ENCODE data around the gene RNF14.

DNA sequence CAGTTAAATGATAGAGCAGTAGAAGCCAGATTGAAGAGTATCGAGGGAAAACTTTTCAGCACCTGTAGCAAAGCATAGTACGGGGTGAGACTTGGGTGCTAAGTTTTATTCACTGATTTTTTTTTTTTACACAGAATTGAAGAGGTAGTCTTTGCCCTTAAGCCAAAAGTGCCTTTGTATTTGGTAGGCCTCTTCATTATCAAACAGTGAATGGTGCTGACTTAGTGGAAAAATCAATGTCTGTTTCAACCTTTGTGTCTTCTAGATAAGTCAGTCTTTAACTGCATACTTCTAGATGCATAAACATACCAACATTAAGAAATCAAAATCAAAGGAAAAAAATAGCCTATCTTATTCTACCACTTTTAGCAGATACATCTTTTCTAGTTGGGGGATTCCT lies 13.7 kb downstream of the RNF14 start:
- no peak for TF ChIP-seq OSR1 (CRISPR knock-in tag; IDR thresholded peaks at IDR 0.05)
- TF ChIP-seq ZC3H10 (CRISPR knock-in tag; IDR thresholded peaks at IDR 0.05): no peak
- TF ChIP-seq BACH2 (CRISPR knock-in tag; IDR thresholded peaks at IDR 0.05; ENCODE audit: borderline replicate concordance): no peak
- TF ChIP-seq, protein P1, sequence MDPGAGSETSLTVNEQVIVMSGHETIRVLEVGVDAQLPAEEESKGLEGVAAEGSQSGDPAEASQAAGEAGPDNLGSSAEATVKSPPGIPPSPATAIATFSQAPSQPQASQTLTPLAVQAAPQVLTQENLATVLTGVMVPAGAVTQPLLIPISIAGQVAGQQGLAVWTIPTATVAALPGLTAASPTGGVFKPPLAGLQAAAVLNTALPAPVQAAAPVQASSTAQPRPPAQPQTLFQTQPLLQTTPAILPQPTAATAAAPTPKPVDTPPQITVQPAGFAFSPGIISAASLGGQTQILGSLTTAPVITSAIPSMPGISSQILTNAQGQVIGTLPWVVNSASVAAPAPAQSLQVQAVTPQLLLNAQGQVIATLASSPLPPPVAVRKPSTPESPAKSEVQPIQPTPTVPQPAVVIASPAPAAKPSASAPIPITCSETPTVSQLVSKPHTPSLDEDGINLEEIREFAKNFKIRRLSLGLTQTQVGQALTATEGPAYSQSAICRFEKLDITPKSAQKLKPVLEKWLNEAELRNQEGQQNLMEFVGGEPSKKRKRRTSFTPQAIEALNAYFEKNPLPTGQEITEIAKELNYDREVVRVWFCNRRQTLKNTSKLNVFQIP (CRISPR knock-in tag; IDR thresholded peaks at IDR 0.05; ENCODE audit: borderline replicate concordance, low read depth): no peak
- no peak for TF ChIP-seq ZFP30 (CRISPR knock-in tag; IDR thresholded peaks at IDR 0.05)
- TF ChIP-seq ARNTL (CRISPR knock-in tag; IDR thresholded peaks at IDR 0.05; ENCODE audit: borderline replicate concordance, low read depth): no peak
- TF ChIP-seq, protein P2, sequence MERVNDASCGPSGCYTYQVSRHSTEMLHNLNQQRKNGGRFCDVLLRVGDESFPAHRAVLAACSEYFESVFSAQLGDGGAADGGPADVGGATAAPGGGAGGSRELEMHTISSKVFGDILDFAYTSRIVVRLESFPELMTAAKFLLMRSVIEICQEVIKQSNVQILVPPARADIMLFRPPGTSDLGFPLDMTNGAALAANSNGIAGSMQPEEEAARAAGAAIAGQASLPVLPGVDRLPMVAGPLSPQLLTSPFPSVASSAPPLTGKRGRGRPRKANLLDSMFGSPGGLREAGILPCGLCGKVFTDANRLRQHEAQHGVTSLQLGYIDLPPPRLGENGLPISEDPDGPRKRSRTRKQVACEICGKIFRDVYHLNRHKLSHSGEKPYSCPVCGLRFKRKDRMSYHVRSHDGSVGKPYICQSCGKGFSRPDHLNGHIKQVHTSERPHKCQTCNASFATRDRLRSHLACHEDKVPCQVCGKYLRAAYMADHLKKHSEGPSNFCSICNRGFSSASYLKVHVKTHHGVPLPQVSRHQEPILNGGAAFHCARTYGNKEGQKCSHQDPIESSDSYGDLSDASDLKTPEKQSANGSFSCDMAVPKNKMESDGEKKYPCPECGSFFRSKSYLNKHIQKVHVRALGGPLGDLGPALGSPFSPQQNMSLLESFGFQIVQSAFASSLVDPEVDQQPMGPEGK (CRISPR knock-in tag; IDR thresholded peaks at IDR 0.05; ENCODE audit: borderline replicate concordance): no peak
- TF ChIP-seq GLIS3 (CRISPR knock-in tag; IDR thresholded peaks at IDR 0.05): no peak
- TF ChIP-seq PPARA (CRISPR knock-in tag; IDR thresholded peaks at IDR 0.05; ENCODE audit: borderline replicate concordance): no peak
- TF ChIP-seq, protein P3, sequence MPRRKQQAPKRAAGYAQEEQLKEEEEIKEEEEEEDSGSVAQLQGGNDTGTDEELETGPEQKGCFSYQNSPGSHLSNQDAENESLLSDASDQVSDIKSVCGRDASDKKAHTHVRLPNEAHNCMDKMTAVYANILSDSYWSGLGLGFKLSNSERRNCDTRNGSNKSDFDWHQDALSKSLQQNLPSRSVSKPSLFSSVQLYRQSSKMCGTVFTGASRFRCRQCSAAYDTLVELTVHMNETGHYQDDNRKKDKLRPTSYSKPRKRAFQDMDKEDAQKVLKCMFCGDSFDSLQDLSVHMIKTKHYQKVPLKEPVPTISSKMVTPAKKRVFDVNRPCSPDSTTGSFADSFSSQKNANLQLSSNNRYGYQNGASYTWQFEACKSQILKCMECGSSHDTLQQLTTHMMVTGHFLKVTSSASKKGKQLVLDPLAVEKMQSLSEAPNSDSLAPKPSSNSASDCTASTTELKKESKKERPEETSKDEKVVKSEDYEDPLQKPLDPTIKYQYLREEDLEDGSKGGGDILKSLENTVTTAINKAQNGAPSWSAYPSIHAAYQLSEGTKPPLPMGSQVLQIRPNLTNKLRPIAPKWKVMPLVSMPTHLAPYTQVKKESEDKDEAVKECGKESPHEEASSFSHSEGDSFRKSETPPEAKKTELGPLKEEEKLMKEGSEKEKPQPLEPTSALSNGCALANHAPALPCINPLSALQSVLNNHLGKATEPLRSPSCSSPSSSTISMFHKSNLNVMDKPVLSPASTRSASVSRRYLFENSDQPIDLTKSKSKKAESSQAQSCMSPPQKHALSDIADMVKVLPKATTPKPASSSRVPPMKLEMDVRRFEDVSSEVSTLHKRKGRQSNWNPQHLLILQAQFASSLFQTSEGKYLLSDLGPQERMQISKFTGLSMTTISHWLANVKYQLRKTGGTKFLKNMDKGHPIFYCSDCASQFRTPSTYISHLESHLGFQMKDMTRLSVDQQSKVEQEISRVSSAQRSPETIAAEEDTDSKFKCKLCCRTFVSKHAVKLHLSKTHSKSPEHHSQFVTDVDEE (CRISPR knock-in tag; IDR thresholded peaks at IDR 0.05): no peak
- TF ChIP-seq SNAI2 (CRISPR knock-in tag; IDR thresholded peaks at IDR 0.05): no peak
- no peak for TF ChIP-seq ZNF8 (CRISPR knock-in tag; IDR thresholded peaks at IDR 0.05)
